Measurements from ENCODE around the gene CIP2A. TPM values are rescaled to one million over a fixed set of nuclear protein-coding genes. Genes with fewer than 3 reads are reported as not detected.
"Not testable (repeated sequence)": the region's sequence is repeated elsewhere in the genome, so short reads cannot be mapped to it uniquely, and the experiment has no call there.

CIP2A gene
- total RNA-seq, result 2.5 TPM

DNA sequence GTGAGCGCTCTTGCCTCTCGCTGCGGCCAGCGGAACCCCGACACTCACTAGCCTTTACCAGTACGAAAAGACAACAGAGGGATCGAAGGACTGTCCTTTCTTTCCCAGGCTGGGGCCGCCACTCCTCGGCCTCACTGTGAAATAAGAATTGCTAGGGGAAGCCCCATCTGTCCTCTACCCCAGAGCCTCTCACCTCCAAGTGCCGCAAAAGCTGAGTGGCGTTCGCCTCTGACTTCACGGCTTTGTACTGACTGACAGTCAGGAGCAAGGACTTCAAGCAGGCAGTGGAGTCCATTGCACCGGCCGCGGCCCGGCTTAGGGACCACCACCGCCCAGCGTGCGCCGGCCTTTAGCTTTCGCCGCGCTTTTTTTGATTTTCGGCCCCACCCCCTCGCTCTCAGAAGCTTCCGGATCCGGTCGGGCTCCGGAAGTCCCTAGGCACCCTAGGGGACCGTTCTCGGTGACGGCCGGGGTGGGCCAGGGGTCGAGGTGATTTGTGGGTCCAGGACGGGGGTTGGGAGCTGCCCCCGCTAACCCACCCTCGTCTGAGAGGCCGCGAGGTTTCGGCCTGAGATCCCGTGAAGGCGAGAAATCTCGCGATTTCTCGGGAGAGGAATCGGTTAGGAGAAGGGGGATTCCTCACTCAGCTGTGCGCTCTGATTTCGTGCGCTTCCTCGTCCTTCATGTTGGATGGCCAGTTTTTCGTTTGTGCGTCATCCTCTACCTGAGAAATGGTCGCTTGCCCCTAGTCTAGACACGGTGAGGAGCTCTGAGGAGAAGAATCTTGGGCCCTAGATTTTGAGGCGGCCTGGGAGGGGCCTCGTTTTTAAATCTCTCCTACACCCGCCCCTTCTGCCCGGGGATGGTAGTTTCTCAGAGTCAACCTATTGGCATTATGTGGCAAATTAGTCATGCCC, at the start of gene CIP2A, which contains the start of gene DZIP3:
Gene CIP2A (minus strand): TSS at position 358 of the 917 bp plus-strand sequence. CDS start 63 bp downstream, at position 295.
Gene DZIP3 (plus strand): TSS at position 642 of the 917 bp plus-strand sequence. CDS start 15,685 bp downstream, outside the sequence.
- DNase-seq (ENCODE audit: low spot score), result peak; percentile 81

GRCh38 chr3:108629974-108630373, 40.7 kb upstream of the CIP2A start:
- DNase-seq (ENCODE audit: low spot score), result no peak

GRCh38 chr3:108623504-108623903, 34.3 kb upstream of the CIP2A start:
- no peak for DNase-seq (ENCODE audit: low spot score)

- peak; percentile 26 for DNase-seq (ENCODE audit: low spot score)
Observed at GRCh38 chr3:108620250-108620649, 31.0 kb upstream of the CIP2A start.

DNA sequence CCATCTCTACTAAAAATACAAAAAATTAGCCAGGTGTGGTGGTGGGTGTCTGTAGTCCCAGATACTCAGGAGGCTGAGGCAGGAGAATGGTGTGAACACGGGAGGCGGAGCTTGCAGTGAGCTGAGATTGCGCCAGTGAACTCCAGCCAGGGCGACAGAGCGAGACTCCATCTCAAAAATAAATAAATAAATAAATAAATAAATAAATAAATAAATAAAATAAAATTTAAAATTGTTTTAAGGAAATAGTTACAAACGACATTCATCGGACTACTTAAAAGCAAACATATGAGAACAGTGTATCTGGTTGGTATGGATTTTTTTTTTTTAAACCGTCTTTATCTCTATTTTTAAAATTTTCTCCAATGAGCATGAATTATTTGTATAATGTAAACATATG, 26.9 kb upstream of the CIP2A start:
- not testable (repeated sequence) for DNase-seq (ENCODE audit: low spot score)

DNA sequence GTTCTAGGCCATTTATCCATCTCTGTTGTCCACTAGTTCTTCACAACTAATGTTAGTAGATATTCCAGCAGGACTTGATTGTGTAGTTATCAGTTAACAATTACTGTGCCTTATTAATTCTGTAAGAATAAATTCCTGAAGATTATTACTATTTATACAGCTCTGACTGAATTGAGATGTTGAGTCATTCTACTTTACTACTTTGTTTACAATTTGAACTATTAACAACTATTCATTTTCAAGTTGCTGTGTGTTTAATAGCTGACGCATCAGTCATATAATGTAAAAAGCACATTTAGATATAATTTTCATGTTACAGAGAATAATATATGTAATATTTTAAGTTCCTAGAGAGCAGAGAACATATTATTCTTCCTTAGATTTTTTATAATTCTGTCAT, 21.4 kb upstream of the CIP2A start:
- no peak for DNase-seq (ENCODE audit: low spot score)

DNA sequence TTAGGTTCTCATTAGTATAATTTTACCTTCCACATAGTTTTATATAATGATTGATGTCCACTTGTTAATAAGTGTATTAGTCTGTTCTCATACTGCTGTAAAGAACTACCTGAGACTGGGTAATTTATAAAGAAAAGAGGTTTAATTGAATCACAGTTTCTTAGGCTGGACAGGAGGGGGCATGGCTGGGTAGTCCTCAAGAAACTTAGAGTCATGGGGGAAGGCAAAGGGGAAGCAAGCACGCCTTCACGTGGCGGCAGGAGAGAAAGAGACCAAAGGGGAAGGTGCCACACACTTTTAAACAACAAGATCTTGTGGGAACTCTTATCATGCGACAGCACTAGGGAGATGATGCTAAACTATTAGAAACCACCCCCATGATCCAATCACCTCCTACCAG, 19.5 kb upstream of the CIP2A start:
- no peak for DNase-seq (ENCODE audit: low spot score)

GRCh38 chr3:108605491-108605890, 16.3 kb upstream of the CIP2A start:
- DNase-seq (ENCODE audit: low spot score), result no peak

DNA sequence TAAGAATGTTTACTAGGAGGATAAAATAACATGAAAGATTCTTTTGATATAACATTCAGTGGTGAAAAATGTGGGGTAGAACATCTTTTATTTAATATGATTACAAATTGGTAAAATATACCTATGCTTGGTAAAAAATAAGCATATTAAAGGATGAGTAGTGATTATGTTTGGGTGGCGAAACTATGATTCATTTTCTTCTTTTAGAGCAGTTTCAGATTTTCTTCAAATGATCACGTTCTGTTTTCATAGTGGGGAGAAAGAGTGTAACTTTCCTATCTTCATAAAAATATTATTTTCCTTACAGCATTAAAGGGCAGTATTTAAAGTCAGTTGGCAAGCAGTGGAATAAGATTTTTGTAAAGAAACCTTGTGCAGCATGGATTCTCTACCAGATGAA, 15.8 kb upstream of the CIP2A start:
- DNase-seq (ENCODE audit: low spot score), result no peak

DNA sequence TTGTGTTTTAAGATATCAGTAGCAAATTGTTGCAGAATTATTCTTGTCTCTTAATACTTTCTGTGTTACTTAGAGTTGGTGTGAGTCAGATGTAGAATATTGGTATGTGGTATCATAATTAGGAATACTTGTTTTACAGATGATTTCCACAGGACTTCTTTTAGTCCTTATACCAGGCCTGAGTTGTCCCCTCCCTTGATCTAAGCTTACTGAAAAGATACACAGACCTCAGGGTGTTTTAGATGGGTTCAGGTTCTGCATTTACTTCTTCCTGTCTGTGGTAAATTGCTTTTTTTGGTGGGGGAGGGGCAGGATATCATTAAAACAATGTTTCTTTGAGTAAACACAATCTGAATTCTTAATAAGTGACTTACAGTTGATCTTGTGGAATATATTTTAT, 14.5 kb upstream of the CIP2A start:
- no peak for DNase-seq (ENCODE audit: low spot score)

GRCh38 chr3:108602935-108603294, 13.7 kb upstream of the CIP2A start:
- no peak for DNase-seq (ENCODE audit: low spot score)

- DNase-seq (ENCODE audit: low spot score), result no peak
Observed at GRCh38 chr3:108602249-108602934, 13.2 kb upstream of the CIP2A start.

DNA sequence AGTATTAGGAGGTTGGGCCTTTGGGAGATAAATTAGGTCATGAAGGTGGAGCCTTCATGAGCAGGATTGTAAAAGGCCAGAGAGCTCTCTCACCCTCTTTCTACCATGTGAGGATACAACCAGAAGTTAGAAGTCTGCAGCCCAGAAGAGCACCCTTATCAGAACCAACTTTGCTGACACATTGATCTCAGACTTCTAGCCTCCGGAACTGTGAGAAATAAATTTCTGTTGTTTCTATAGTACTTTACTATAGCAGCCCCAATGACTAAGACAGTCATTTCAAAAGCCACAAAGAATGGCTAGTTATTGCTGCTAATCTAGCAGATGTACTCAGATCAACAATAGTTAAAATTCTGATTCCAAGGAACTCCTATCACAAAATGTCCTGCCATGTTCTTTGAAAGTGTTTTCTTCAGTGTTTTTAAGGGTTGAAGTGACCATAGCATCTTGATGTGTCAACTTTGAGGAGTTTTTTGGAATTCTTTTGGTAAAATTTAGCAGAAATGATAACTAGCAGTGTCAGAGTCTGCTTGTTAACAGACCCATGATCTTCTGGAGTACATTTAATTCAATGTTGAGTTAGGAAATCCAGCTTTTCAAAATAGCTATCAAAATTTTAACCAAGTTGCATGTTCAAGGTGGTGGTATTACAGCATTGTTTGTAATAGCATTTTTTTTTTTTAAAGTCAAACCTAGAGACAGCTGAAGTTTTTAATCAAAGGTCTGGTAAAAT, 10.6 kb upstream of the CIP2A start:
- DNase-seq (ENCODE audit: low spot score), result no peak

DNA sequence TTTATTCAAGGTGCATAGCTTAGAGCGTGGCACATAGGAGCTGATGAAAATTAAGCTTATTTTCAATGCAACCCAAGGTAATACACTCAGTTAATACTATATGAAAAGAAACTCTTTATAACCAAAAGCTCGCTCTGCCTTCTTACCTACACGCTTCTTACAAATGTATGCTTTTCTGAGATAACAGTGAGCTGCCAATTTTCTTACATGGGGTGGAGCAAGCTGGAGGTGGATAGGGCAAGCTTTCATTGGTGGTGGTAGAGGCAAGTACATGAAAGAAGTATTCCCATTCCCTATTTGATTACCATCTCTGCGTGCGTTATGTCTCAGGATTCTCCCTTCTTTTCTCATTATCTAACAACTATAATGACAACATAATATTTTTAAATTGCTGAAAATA, 9.1 kb upstream of the CIP2A start:
- DNase-seq (ENCODE audit: low spot score), result no peak

- DNase-seq (ENCODE audit: low spot score), result no peak
Observed at GRCh38 chr3:108595321-108595720, 6.1 kb upstream of the CIP2A start.

GRCh38 chr3:108590460-108590859, 1.2 kb upstream of the CIP2A start:
- DNase-seq (ENCODE audit: low spot score), result no peak

- no peak for DNase-seq (ENCODE audit: low spot score)
Observed at GRCh38 chr3:108589998-108590323, 723 bp upstream of the CIP2A start.

GRCh38 chr3:108588601-108589000, 637 bp downstream of the CIP2A start:
- no peak for DNase-seq (ENCODE audit: low spot score)

GRCh38 chr3:108578064-108578463, 11.2 kb downstream of the CIP2A start:
- DNase-seq (ENCODE audit: low spot score), result no peak

GRCh38 chr3:108569336-108569735, 19.9 kb downstream of the CIP2A start:
- DNase-seq (ENCODE audit: low spot score), result no peak

GRCh38 chr3:108566599-108566998, 22.6 kb downstream of the CIP2A start:
- no peak for DNase-seq (ENCODE audit: low spot score)

- no peak for DNase-seq (ENCODE audit: low spot score)
Observed at GRCh38 chr3:108565506-108565905, 23.7 kb downstream of the CIP2A start.

All from mucosa of gallbladder (tissue), 1 donor.